Measurements from ENCODE around the gene GGA1. TPM values are rescaled to one million over a fixed set of nuclear protein-coding genes. Genes with fewer than 3 reads are reported as not detected.

GGA1 gene
- polyA plus RNA-seq, 1 of the 3 experiments (the other 2 are of a cell fraction): 81.1 TPM

- TF ChIP-seq, protein P1, sequence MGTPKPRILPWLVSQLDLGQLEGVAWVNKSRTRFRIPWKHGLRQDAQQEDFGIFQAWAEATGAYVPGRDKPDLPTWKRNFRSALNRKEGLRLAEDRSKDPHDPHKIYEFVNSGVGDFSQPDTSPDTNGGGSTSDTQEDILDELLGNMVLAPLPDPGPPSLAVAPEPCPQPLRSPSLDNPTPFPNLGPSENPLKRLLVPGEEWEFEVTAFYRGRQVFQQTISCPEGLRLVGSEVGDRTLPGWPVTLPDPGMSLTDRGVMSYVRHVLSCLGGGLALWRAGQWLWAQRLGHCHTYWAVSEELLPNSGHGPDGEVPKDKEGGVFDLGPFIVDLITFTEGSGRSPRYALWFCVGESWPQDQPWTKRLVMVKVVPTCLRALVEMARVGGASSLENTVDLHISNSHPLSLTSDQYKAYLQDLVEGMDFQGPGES (IDR thresholded peaks at IDR 0.05; ENCODE audit: low read depth, low read length): no peak
- TF ChIP-seq USF1 (IDR thresholded peaks at IDR 0.05; ENCODE audit: borderline replicate concordance, low read depth) (no peak), NFIC (IDR thresholded peaks at IDR 0.05; ENCODE audit: borderline replicate concordance) (no peak)
These were observed 52.7 kb downstream of the GGA1 start (continued) for GRCh38 chr22:37661160-37661924.

GRCh38 chr22:37662039-37662438 lies 53.4 kb downstream of the GGA1 start:
- Histone ChIP-seq H3K4me3 (ENCODE audit: low read depth in 2 of 2, low read length in 1 of 2) (no peak overlapping the region), H3F3A (replicated peaks; ENCODE audit: insufficient read depth) (peaks cover 16% of the 10 kb centered on the region), H3K79me2 (ENCODE audit: insufficient read depth) (peaks cover 69% of the 10 kb centered on the region), H2AFZ (ENCODE audit: low read depth) (no peak overlapping the region), H3K27me3 (ENCODE audit: insufficient read depth) (no peaks in the 10 kb centered on the region), H4K20me1 (ENCODE audit: insufficient read depth) (peaks cover 22% of the 10 kb centered on the region; the same call in 1 of the 2 replicates), H3K9ac (no peak overlapping the region), H3K4me1 (ENCODE audit: control insufficient read depth in 1 of 2, insufficient read depth in 2 of 2, low read depth in 1 of 2, low read length in 1 of 2) (peaks cover 19 to 37% of the 10 kb centered on the region in 2 experiments; a peak in 3 of 4 replicates), H3K9me2 (no peaks in the 10 kb centered on the region), H3K27ac (ENCODE audit: low read depth in 2 of 2, low read length in 1 of 2) (peak overlapping the region; percentile 26 to 83; a peak in 2 of 4 replicates), H3K36me3 (replicated peaks in 1 of 2; ENCODE audit: control insufficient read depth in 1 of 2, insufficient read depth in 2 of 2, low read length in 1 of 2) (peaks cover 0 to 2% of the 10 kb centered on the region in 2 experiments), H3K4me2 (no peak overlapping the region), H3K9me3 (no peaks in the 10 kb centered on the region)
- no peak for DNase-seq
- CTCF ChIA-PET: interaction anchor here (0.8 to 44.3 kb wide), 8 partner anchors 9 to 119 kb away, joined by 3 to 898 read pairs (median 13); partner anchors contain the start of genes LGALS1, NOL12, SH3BP1 and TRIOBP
- WGBS (ENCODE audit: low lambda C conversion rate): 83% methylated on average over 5 of the region's 5 CpGs
- no peak for TF ChIP-seq CTCF (IDR thresholded peaks at IDR 0.05)
- no peak for TF ChIP-seq RAD21 (IDR thresholded peaks at IDR 0.05; ENCODE audit: low read length)
- TF ChIP-seq FOXM1 (IDR thresholded peaks at IDR 0.05; ENCODE audit: low read depth): no peak
- TF ChIP-seq, protein P2, sequence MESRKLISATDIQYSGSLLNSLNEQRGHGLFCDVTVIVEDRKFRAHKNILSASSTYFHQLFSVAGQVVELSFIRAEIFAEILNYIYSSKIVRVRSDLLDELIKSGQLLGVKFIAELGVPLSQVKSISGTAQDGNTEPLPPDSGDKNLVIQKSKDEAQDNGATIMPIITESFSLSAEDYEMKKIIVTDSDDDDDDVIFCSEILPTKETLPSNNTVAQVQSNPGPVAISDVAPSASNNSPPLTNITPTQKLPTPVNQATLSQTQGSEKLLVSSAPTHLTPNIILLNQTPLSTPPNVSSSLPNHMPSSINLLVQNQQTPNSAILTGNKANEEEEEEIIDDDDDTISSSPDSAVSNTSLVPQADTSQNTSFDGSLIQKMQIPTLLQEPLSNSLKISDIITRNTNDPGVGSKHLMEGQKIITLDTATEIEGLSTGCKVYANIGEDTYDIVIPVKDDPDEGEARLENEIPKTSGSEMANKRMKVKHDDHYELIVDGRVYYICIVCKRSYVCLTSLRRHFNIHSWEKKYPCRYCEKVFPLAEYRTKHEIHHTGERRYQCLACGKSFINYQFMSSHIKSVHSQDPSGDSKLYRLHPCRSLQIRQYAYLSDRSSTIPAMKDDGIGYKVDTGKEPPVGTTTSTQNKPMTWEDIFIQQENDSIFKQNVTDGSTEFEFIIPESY (IDR thresholded peaks at IDR 0.05; ENCODE audit: borderline replicate concordance, low read depth): no peak
- TF ChIP-seq, protein P3, sequence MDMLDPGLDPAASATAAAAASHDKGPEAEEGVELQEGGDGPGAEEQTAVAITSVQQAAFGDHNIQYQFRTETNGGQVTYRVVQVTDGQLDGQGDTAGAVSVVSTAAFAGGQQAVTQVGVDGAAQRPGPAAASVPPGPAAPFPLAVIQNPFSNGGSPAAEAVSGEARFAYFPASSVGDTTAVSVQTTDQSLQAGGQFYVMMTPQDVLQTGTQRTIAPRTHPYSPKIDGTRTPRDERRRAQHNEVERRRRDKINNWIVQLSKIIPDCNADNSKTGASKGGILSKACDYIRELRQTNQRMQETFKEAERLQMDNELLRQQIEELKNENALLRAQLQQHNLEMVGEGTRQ (IDR thresholded peaks at IDR 0.05; ENCODE audit: borderline replicate concordance, low read depth, low read length): no peak
- no peak for TF ChIP-seq USF1 (IDR thresholded peaks at IDR 0.05; ENCODE audit: borderline replicate concordance, low read depth)
- TF ChIP-seq, protein P4, sequence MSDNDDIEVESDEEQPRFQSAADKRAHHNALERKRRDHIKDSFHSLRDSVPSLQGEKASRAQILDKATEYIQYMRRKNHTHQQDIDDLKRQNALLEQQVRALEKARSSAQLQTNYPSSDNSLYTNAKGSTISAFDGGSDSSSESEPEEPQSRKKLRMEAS (IDR thresholded peaks at IDR 0.05; ENCODE audit: low read depth): no peak
- TF ChIP-seq FOSL2 (IDR thresholded peaks at IDR 0.05; ENCODE audit: borderline replicate concordance, low read depth): no peak
- no peak for TF ChIP-seq SMC3 (IDR thresholded peaks at IDR 0.05; ENCODE audit: low read depth, low read length)
- no peak for TF ChIP-seq RXRA (IDR thresholded peaks at IDR 0.05; ENCODE audit: borderline replicate concordance, low read depth)
- TF ChIP-seq FOXJ3 (CRISPR knock-in tag; IDR thresholded peaks at IDR 0.05): no peak
- no peak for TF ChIP-seq SIN3A (IDR thresholded peaks at IDR 0.05; ENCODE audit: borderline replicate concordance, low read depth, low read length)
- TF ChIP-seq MEF2A (IDR thresholded peaks at IDR 0.05; ENCODE audit: borderline replicate concordance, low read depth): no peak
- TF ChIP-seq EP300 (IDR thresholded peaks at IDR 0.05; ENCODE audit: borderline replicate concordance in 1 of 2, low read depth in 1 of 2, low read length in 1 of 2): no peak
- TF ChIP-seq JUND (IDR thresholded peaks at IDR 0.05): no peak
- TF ChIP-seq, protein P5, sequence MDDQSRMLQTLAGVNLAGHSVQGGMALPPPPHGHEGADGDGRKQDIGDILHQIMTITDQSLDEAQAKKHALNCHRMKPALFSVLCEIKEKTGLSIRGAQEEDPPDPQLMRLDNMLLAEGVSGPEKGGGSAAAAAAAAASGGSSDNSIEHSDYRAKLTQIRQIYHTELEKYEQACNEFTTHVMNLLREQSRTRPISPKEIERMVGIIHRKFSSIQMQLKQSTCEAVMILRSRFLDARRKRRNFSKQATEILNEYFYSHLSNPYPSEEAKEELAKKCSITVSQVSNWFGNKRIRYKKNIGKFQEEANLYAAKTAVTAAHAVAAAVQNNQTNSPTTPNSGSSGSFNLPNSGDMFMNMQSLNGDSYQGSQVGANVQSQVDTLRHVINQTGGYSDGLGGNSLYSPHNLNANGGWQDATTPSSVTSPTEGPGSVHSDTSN (IDR thresholded peaks at IDR 0.05): no peak
- no peak for TF ChIP-seq RFX5 (IDR thresholded peaks at IDR 0.05; ENCODE audit: low read length)
- TF ChIP-seq CHD2 (IDR thresholded peaks at IDR 0.05; ENCODE audit: low read length, partially characterized antibody): no peak
- POLR2A ChIA-PET: interaction anchor here (0.8 to 1.3 kb wide), 2 partner anchors 13 to 34 kb away, joined by 3 to 4 read pairs; partner anchors contain the start of gene LGALS1
